ENCODE results near the gene AIM2.

The AIM2 gene

GRCh38 chr1:159100589-159100988 is 24.0 kb upstream of the AIM2 start:
- Histone ChIP-seq H3K36me3 (ENCODE audit: low read length) (no peaks in the 10 kb centered on the region), H3K27ac (ENCODE audit: low read depth, low read length) (no peak overlapping the region), H3K9me2 (replicated peaks; ENCODE audit: insufficient read depth, low read length) (no peaks in the 10 kb centered on the region), H2AFZ (ENCODE audit: low read depth, low read length, severe bottlenecking) (no peak overlapping the region), H3K27me3 (ENCODE audit: low read length) (no peaks in the 10 kb centered on the region), H3K9me3 (ENCODE audit: insufficient read depth, low read length) (no peaks in the 10 kb centered on the region), H3K79me2 (ENCODE audit: insufficient read depth, low read length) (no peaks in the 10 kb centered on the region), H4K20me1 (ENCODE audit: low read depth, low read length) (no peaks in the 10 kb centered on the region), H3K4me3 (ENCODE audit: insufficient read depth, low read length, poor library complexity, severe bottlenecking) (no peak overlapping the region), H3K4me2 (ENCODE audit: low read depth, low read length, poor library complexity, severe bottlenecking) (no peak overlapping the region), H3F3A (ENCODE audit: insufficient read depth) (no peaks in the 10 kb centered on the region), H3K9ac (ENCODE audit: low read length) (no peak overlapping the region)
- TF ChIP-seq CTCF (IDR thresholded peaks at IDR 0.05; ENCODE audit: insufficient read depth, low read length, poor library complexity, severe bottlenecking) (no peak), EZH2phosphoT487 (conservative IDR thresholded peaks at IDR 0.05; ENCODE audit: low read length) (no peak)

GRCh38 chr1:159098596-159098995 is 22.0 kb upstream of the AIM2 start:
- Histone ChIP-seq H3K9me2 (replicated peaks; ENCODE audit: insufficient read depth, low read length) (no peaks in the 10 kb centered on the region), H3K27ac (ENCODE audit: low read depth, low read length) (no peak overlapping the region), H4K20me1 (ENCODE audit: low read depth, low read length) (no peaks in the 10 kb centered on the region), H3F3A (ENCODE audit: insufficient read depth) (no peaks in the 10 kb centered on the region), H3K4me3 (ENCODE audit: insufficient read depth, low read length, poor library complexity, severe bottlenecking) (no peak overlapping the region), H3K9ac (ENCODE audit: low read length) (no peak overlapping the region), H2AFZ (ENCODE audit: low read depth, low read length, severe bottlenecking) (no peak overlapping the region), H3K79me2 (ENCODE audit: insufficient read depth, low read length) (no peaks in the 10 kb centered on the region), H3K4me2 (ENCODE audit: low read depth, low read length, poor library complexity, severe bottlenecking) (no peak overlapping the region), H3K9me3 (ENCODE audit: insufficient read depth, low read length) (no peaks in the 10 kb centered on the region), H3K36me3 (ENCODE audit: low read length) (no peaks in the 10 kb centered on the region), H3K27me3 (ENCODE audit: low read length) (no peaks in the 10 kb centered on the region)
- TF ChIP-seq EZH2phosphoT487 (conservative IDR thresholded peaks at IDR 0.05; ENCODE audit: low read length) (no peak), CTCF (IDR thresholded peaks at IDR 0.05; ENCODE audit: insufficient read depth, low read length, poor library complexity, severe bottlenecking) (no peak)

GRCh38 chr1:159092036-159092760 is 15.6 kb upstream of the AIM2 start:
- no peak overlapping the region for H3K27ac ChIP-seq (ENCODE audit: low read depth, low read length)
- H3F3A ChIP-seq (ENCODE audit: insufficient read depth), result no peaks in the 10 kb centered on the region
- no peaks in the 10 kb centered on the region for H3K27me3 ChIP-seq (ENCODE audit: low read length)
- no peak overlapping the region for H2AFZ ChIP-seq (ENCODE audit: low read depth, low read length, severe bottlenecking)
- H3K4me3 ChIP-seq (ENCODE audit: insufficient read depth, low read length, poor library complexity, severe bottlenecking), result no peak overlapping the region
- H3K36me3 ChIP-seq (ENCODE audit: low read length), result no peaks in the 10 kb centered on the region
- no peak overlapping the region for H3K4me2 ChIP-seq (ENCODE audit: low read depth, low read length, poor library complexity, severe bottlenecking)
- H3K9ac ChIP-seq (ENCODE audit: low read length), result no peak overlapping the region
- no peaks in the 10 kb centered on the region for H3K79me2 ChIP-seq (ENCODE audit: insufficient read depth, low read length)
- no peaks in the 10 kb centered on the region for H3K9me2 ChIP-seq (replicated peaks; ENCODE audit: insufficient read depth, low read length)
- no peaks in the 10 kb centered on the region for H3K9me3 ChIP-seq (ENCODE audit: insufficient read depth, low read length)
- no peaks in the 10 kb centered on the region for H4K20me1 ChIP-seq (ENCODE audit: low read depth, low read length)
- TF ChIP-seq CTCF (IDR thresholded peaks at IDR 0.05; ENCODE audit: insufficient read depth, low read length, poor library complexity, severe bottlenecking) (no peak), EZH2phosphoT487 (conservative IDR thresholded peaks at IDR 0.05; ENCODE audit: low read length) (no peak)
